ENCODE results near the gene PLEKHH1. TPM values are rescaled to one million over a fixed set of nuclear protein-coding genes. Genes with fewer than 3 reads are reported as not detected.

Gene PLEKHH1
- total RNA-seq, 1 experiment from 2014 or later, result 27.6 TPM

GRCh38 chr14:67505254-67505653 lies 27.8 kb upstream of the PLEKHH1 start:
- no peak for ATAC-seq
- TF ChIP-seq MAX (IDR thresholded peaks at IDR 0.05) (no peak), EZH2phosphoT487 (IDR thresholded peaks at IDR 0.05; ENCODE audit: borderline replicate concordance) (no peak), SP1 (IDR thresholded peaks at IDR 0.05; ENCODE audit: low read depth) (no peak), CBX3 (IDR thresholded peaks at IDR 0.05; ENCODE audit: low read depth) (no peak), EZH2 (IDR thresholded peaks at IDR 0.05) (no peak), TCF7L2 (IDR thresholded peaks at IDR 0.05; ENCODE audit: borderline replicate concordance, extremely low read depth, insufficient read depth, insufficient read length) (no peak), CTCF (IDR thresholded peaks at IDR 0.05 in 2 of 3, conservative IDR thresholded peaks at IDR 0.05 in 1 of 3; ENCODE audit: borderline replicate concordance in 1 of 3, insufficient read depth in 1 of 3, low read depth in 2 of 3, low read length in 2 of 3) (no peak), EGR1 (IDR thresholded peaks at IDR 0.05; ENCODE audit: low read depth) (no peak), SRF (IDR thresholded peaks at IDR 0.05; ENCODE audit: low read depth) (no peak), JUND (IDR thresholded peaks at IDR 0.05) (no peak)

More at GRCh38 chr14:67505254-67505653, 27.8 kb upstream of the PLEKHH1 start:
- H2AFZ ChIP-seq (ENCODE audit: low read depth, low read length, poor library complexity, severe bottlenecking), result no peak overlapping the region
- H3K4me3 ChIP-seq (replicated peaks in 1 of 2; ENCODE audit: low read depth in 1 of 2, low read length in 2 of 2), result no peak overlapping the region
- ChIA-PET CTCF (no interaction called here), RAD21 (ENCODE audit: low non-redundant PET in 1 of 2, low total read pairs in 2 of 2, uncharacterized antibody in 2 of 2, unreplicated experiment in 2 of 2) (no interaction called here), POLR2A (no interaction called here)
- no peaks in the 10 kb centered on the region for H3K79me2 ChIP-seq (ENCODE audit: insufficient read depth, low read length)
- no peak overlapping the region for H3K27ac ChIP-seq (ENCODE audit: low read depth, low read length)
- intact Hi-C loops (cut with micrococcal nuclease), result no loop called here
- BruUV-seq (replicated peaks), result no TSS peak
- H3K36me3 ChIP-seq (ENCODE audit: control insufficient read depth in 1 of 2, insufficient read depth in 2 of 2, low read length in 2 of 2), result no peaks in the 10 kb centered on the region
- H3K4me1 ChIP-seq (ENCODE audit: control insufficient read depth in 1 of 2, insufficient read depth in 2 of 2, low read length in 2 of 2), result peaks cover 0 to 8% of the 10 kb centered on the region in 2 experiments; a peak in 1 of 4 replicates
- DNase-seq (ENCODE audit: low read depth, low spot score), result no peak
- no peak overlapping the region for H3K9ac ChIP-seq (ENCODE audit: low read length)
- no peaks in the 10 kb centered on the region for H3K27me3 ChIP-seq (ENCODE audit: insufficient read depth, low read length)
- no peaks in the 10 kb centered on the region for H4K20me1 ChIP-seq (ENCODE audit: insufficient read depth)
- H3K4me2 ChIP-seq (ENCODE audit: low read length), result no peak overlapping the region
- no peaks in the 10 kb centered on the region for H3K9me3 ChIP-seq (ENCODE audit: control insufficient read depth in 1 of 2, insufficient read depth in 1 of 2, low read depth in 1 of 2, low read length in 2 of 2)
- no peaks in the 10 kb centered on the region for H3K9me2 ChIP-seq (ENCODE audit: insufficient read depth)
